K562 (cell line): Measurements from ENCODE around the gene SEPHS1.

Source experiments
- ARNT ChIP-seq, 2 experiments: fragments of 450-650 bp; IDR thresholded peaks; 2 replicates each; pipeline ENCODE4 v1.6.1; 2016; ENCODE audit warnings: mild to moderate bottlenecking in 1 of 2
- EP300 ChIP-seq: IDR thresholded peaks from 2 replicates; pipeline ENCODE4 v1.6.1; 2012; ENCODE audit warnings: low read length, improper control_type of control experiment
- FOXJ3 ChIP-seq: sonication (generic); formaldehyde crosslinking; IDR thresholded peaks from 2 replicates; pipeline ENCODE4 v1.4.0; 2020; ENCODE audit warnings: mild to moderate bottlenecking, missing genetic modification reagents
- MCM2 ChIP-seq: fragments of 450-650 bp; IDR thresholded peaks from 2 replicates; pipeline ENCODE4 v1.6.1; 2017; ENCODE audit warnings: low read depth, mild to moderate bottlenecking
- POLR2A ChIP-seq: fragments of 450-650 bp; conservative IDR thresholded peaks from 2 replicates; pipeline ENCODE4 v1.6.1; 2016
- POLR2AphosphoS5 ChIP-seq: IDR thresholded peaks from 2 replicates; pipeline ENCODE4 v1.6.1; 2011; ENCODE audit warnings: mild to moderate bottlenecking, low read depth, low read length, moderate library complexity; ENCODE audit not compliant: control insufficient read depth, insufficient read depth
- RCOR1 ChIP-seq, 2 experiments: IDR thresholded peaks; 2 replicates each; pipeline ENCODE4 v1.6.1; 2012; ENCODE audit warnings: low read depth in 2 of 2, low read length in 2 of 2, borderline replicate concordance in 1 of 2, improper control_type of control experiment in 1 of 2
- TAF1 ChIP-seq: IDR thresholded peaks from 2 replicates; pipeline ENCODE4 v1.6.1; 2011; ENCODE audit warnings: mild to moderate bottlenecking, low read length, moderate library complexity; ENCODE audit not compliant: insufficient read depth, control insufficient read depth, severe bottlenecking; ENCODE audit errors: extremely low read depth
- XRCC3 ChIP-seq: fragments of 450-650 bp; IDR thresholded peaks from 2 replicates; pipeline ENCODE4 v1.6.1; 2017; ENCODE audit warnings: mild to moderate bottlenecking, moderate library complexity
- TF ChIP-seq, protein P1 (sequence below): sonication (generic); formaldehyde crosslinking; IDR thresholded peaks from 2 replicates; pipeline ENCODE4 v1.8.1; 2023; ENCODE audit warnings: missing genetic modification reagents, mild to moderate bottlenecking, borderline replicate concordance
- TF ChIP-seq, protein P2 (sequence below), 3 experiments: IDR thresholded peaks in 2 of 3; conservative IDR thresholded peaks in 1 of 3; 2 replicates each; pipeline ENCODE4 v1.5.1; 2011 to 2012; ENCODE audit warnings: low read length in 3 of 3, mild to moderate bottlenecking in 3 of 3, control low read depth in 2 of 3, improper control_type of control experiment in 1 of 3, inconsistent platforms in 1 of 3, low read depth in 1 of 3, mixed read lengths in 1 of 3, moderate library complexity in 1 of 3; ENCODE audit not compliant: insufficient read depth in 2 of 3

DNA sequence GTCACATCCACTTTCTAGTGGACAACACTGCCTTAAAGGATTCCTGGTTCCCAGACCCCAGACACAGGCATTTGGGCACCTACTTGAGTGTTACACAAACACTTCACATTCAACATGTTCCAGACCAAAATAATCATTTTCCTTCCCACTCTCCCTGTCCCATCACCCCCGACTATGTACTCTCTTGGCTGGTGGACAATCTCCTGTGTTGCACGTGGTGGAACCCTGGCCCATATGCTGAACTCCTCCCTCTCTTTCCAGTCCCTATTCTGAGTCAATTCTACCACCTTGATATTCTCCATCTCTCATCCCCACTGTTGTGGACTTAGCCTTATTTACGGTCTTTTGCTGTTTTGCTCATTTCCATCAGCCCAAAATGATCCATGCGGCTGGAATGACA lies 8.3 kb upstream of the SEPHS1 start:
- TF ChIP-seq POLR2AphosphoS5 (no peak), EP300 (no peak), MCM2 (no peak), RCOR1 (IDR thresholded peaks at IDR 0.05; ENCODE audit: borderline replicate concordance in 1 of 2, low read depth in 2 of 2, low read length in 2 of 2) (no peak), XRCC3 (no peak), TAF1 (no peak), FOXJ3 (CRISPR knock-in tag) (no peak), ARNT (IDR thresholded peaks at IDR 0.05) (no peak), POLR2A (no peak)
- TF ChIP-seq, protein P1, sequence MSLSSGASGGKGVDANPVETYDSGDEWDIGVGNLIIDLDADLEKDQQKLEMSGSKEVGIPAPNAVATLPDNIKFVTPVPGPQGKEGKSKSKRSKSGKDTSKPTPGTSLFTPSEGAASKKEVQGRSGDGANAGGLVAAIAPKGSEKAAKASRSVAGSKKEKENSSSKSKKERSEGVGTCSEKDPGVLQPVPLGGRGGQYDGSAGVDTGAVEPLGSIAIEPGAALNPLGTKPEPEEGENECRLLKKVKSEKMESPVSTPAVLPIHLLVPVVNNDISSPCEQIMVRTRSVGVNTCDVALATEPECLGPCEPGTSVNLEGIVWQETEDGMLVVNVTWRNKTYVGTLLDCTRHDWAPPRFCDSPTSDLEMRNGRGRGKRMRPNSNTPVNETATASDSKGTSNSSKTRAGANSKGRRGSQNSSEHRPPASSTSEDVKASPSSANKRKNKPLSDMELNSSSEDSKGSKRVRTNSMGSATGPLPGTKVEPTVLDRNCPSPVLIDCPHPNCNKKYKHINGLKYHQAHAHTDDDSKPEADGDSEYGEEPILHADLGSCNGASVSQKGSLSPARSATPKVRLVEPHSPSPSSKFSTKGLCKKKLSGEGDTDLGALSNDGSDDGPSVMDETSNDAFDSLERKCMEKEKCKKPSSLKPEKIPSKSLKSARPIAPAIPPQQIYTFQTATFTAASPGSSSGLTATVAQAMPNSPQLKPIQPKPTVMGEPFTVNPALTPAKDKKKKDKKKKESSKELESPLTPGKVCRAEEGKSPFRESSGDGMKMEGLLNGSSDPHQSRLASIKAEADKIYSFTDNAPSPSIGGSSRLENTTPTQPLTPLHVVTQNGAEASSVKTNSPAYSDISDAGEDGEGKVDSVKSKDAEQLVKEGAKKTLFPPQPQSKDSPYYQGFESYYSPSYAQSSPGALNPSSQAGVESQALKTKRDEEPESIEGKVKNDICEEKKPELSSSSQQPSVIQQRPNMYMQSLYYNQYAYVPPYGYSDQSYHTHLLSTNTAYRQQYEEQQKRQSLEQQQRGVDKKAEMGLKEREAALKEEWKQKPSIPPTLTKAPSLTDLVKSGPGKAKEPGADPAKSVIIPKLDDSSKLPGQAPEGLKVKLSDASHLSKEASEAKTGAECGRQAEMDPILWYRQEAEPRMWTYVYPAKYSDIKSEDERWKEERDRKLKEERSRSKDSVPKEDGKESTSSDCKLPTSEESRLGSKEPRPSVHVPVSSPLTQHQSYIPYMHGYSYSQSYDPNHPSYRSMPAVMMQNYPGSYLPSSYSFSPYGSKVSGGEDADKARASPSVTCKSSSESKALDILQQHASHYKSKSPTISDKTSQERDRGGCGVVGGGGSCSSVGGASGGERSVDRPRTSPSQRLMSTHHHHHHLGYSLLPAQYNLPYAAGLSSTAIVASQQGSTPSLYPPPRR = no peak
- TF ChIP-seq, protein P2, sequence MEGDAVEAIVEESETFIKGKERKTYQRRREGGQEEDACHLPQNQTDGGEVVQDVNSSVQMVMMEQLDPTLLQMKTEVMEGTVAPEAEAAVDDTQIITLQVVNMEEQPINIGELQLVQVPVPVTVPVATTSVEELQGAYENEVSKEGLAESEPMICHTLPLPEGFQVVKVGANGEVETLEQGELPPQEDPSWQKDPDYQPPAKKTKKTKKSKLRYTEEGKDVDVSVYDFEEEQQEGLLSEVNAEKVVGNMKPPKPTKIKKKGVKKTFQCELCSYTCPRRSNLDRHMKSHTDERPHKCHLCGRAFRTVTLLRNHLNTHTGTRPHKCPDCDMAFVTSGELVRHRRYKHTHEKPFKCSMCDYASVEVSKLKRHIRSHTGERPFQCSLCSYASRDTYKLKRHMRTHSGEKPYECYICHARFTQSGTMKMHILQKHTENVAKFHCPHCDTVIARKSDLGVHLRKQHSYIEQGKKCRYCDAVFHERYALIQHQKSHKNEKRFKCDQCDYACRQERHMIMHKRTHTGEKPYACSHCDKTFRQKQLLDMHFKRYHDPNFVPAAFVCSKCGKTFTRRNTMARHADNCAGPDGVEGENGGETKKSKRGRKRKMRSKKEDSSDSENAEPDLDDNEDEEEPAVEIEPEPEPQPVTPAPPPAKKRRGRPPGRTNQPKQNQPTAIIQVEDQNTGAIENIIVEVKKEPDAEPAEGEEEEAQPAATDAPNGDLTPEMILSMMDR (IDR thresholded peaks at IDR 0.05 in 2 of 3, conservative IDR thresholded peaks at IDR 0.05 in 1 of 3; ENCODE audit: insufficient read depth in 2 of 3, low read depth in 1 of 3, low read length in 3 of 3) = no peak
